ENCODE results near the gene SLC38A2. TPM values are rescaled to one million over a fixed set of nuclear protein-coding genes. Genes with fewer than 3 reads are reported as not detected.

SLC38A2 gene
- polyA plus RNA-seq, 1 donor from 2014 or later, result 143 TPM

GRCh38 chr12:46359667-46360280, 12.8 kb downstream of the SLC38A2 start:
- Histone ChIP-seq H2AFZ (ENCODE audit: low read depth, low read length) (no peak overlapping the region), H3K9ac (ENCODE audit: low read length) (no peak overlapping the region), H3K79me2 (replicated peaks; ENCODE audit: insufficient read depth, low read length) (peaks cover 5% of the 10 kb centered on the region), H3K4me3 (ENCODE audit: low read length) (no peak overlapping the region), H3K36me3 (ENCODE audit: insufficient read depth, low read length) (peaks cover 19% of the 10 kb centered on the region), H3K27ac (ENCODE audit: low read length) (no peak overlapping the region), H3K27me3 (ENCODE audit: insufficient read depth, low read depth, low read length) (no peaks in the 10 kb centered on the region), H3K9me3 (ENCODE audit: low read length) (no peaks in the 10 kb centered on the region), H3F3A (ENCODE audit: insufficient read depth, low read length, poor library complexity, severe bottlenecking) (no peaks in the 10 kb centered on the region), H3K4me2 (ENCODE audit: low read length) (no peak overlapping the region), H3K9me2 (ENCODE audit: insufficient read depth, low read length) (no peaks in the 10 kb centered on the region), H4K20me1 (ENCODE audit: insufficient read depth) (no peaks in the 10 kb centered on the region)
- no peak for TF ChIP-seq RAD21 (conservative IDR thresholded peaks at IDR 0.05)

DNA sequence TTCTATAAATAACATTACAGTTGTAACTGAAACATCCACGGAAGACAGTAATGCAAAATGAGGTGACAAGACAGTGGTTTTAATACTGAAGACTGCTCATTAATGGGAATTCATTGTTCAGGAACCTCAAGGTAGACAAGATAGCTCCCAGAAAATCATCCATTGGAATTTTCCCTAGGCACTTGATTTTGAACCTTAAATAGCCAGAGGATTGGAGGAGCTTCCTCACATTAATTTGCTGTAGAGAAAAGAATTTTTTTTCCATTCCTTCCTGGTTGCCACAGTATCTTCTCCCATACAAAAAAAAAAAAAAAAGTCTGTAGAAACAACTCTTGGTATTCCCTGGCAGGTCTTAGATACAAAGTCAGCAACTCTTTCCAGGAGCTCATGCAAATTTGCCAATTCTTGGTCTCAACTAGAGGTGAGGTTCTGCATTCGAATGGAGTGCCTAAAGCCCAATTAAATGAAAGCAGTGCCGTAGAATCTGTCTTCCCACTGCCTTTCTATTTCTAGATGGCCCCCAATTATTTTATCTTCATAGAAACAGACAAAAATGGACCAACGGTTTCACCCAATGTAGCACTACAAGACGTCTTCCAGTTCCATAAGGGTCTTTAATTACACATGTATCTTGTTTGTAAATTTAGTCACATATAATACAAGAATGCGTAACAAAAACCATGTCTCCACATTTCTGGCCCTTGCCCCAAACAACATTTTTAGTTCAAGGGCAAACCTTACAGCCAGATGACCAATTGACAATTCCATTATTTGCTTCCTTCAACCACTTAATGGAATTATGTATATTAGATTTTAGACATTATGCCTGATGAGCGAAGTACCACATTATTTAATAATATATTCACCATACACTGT, 13.5 kb downstream of the SLC38A2 start:
- no peaks in the 10 kb centered on the region for H3F3A ChIP-seq (ENCODE audit: insufficient read depth, low read length, poor library complexity, severe bottlenecking)
- H4K20me1 ChIP-seq (ENCODE audit: insufficient read depth), result no peaks in the 10 kb centered on the region
- H3K79me2 ChIP-seq (replicated peaks; ENCODE audit: insufficient read depth, low read length), result no peaks in the 10 kb centered on the region
- TF ChIP-seq POLR2AphosphoS5 (IDR thresholded peaks at IDR 0.05), result no peak
- TF ChIP-seq TAF1 (IDR thresholded peaks at IDR 0.05; ENCODE audit: low read depth), result no peak
- TF ChIP-seq RAD21 (conservative IDR thresholded peaks at IDR 0.05), result no peak
- TF ChIP-seq, protein P1, sequence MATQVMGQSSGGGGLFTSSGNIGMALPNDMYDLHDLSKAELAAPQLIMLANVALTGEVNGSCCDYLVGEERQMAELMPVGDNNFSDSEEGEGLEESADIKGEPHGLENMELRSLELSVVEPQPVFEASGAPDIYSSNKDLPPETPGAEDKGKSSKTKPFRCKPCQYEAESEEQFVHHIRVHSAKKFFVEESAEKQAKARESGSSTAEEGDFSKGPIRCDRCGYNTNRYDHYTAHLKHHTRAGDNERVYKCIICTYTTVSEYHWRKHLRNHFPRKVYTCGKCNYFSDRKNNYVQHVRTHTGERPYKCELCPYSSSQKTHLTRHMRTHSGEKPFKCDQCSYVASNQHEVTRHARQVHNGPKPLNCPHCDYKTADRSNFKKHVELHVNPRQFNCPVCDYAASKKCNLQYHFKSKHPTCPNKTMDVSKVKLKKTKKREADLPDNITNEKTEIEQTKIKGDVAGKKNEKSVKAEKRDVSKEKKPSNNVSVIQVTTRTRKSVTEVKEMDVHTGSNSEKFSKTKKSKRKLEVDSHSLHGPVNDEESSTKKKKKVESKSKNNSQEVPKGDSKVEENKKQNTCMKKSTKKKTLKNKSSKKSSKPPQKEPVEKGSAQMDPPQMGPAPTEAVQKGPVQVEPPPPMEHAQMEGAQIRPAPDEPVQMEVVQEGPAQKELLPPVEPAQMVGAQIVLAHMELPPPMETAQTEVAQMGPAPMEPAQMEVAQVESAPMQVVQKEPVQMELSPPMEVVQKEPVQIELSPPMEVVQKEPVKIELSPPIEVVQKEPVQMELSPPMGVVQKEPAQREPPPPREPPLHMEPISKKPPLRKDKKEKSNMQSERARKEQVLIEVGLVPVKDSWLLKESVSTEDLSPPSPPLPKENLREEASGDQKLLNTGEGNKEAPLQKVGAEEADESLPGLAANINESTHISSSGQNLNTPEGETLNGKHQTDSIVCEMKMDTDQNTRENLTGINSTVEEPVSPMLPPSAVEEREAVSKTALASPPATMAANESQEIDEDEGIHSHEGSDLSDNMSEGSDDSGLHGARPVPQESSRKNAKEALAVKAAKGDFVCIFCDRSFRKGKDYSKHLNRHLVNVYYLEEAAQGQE (IDR thresholded peaks at IDR 0.05; ENCODE audit: borderline replicate concordance), result no peak
- TF ChIP-seq EP300 (conservative IDR thresholded peaks at IDR 0.05; ENCODE audit: poor library complexity, severe bottlenecking), result no peak
- no peak for TF ChIP-seq MXI1 (conservative IDR thresholded peaks at IDR 0.05; ENCODE audit: poor library complexity, severe bottlenecking)
- no peak for TF ChIP-seq CTCF (IDR thresholded peaks at IDR 0.05; ENCODE audit: poor library complexity, severe bottlenecking)
- no peak for TF ChIP-seq SMC3 (conservative IDR thresholded peaks at IDR 0.05; ENCODE audit: poor library complexity)
- TF ChIP-seq EZH2 (IDR thresholded peaks at IDR 0.05; ENCODE audit: borderline replicate concordance, insufficient read depth, low read length, poor library complexity, severe bottlenecking), result no peak
- no peaks in the 10 kb centered on the region for H3K9me3 ChIP-seq (ENCODE audit: low read length)
- no peak overlapping the region for H2AFZ ChIP-seq (ENCODE audit: low read depth, low read length)
- no peak overlapping the region for H3K9ac ChIP-seq (ENCODE audit: low read length)
- H3K9me2 ChIP-seq (ENCODE audit: insufficient read depth, low read length), result no peaks in the 10 kb centered on the region
- no peak overlapping the region for H3K4me3 ChIP-seq (ENCODE audit: low read length)
- H3K27ac ChIP-seq (ENCODE audit: low read length), result no peak overlapping the region
- H3K36me3 ChIP-seq (ENCODE audit: insufficient read depth, low read length), result peaks cover 12% of the 10 kb centered on the region
- no peak overlapping the region for H3K4me2 ChIP-seq (ENCODE audit: low read length)
- no peaks in the 10 kb centered on the region for H3K27me3 ChIP-seq (ENCODE audit: insufficient read depth, low read depth, low read length)
